Stimulated activated CD4-positive, alpha-beta T cell treated with anti-CD3 and anti-CD28 coated beads, Interleukin-2, amount 100 ng/mL, for 24 hours (primary cell): ENCODE data around the gene FTH1.

Source experiments
- DNase-seq, 2 donors: peaks; one replicate each; pipeline ENCODE4 v3.0.0-alpha.2; 2020

FTH1 gene

DNA sequence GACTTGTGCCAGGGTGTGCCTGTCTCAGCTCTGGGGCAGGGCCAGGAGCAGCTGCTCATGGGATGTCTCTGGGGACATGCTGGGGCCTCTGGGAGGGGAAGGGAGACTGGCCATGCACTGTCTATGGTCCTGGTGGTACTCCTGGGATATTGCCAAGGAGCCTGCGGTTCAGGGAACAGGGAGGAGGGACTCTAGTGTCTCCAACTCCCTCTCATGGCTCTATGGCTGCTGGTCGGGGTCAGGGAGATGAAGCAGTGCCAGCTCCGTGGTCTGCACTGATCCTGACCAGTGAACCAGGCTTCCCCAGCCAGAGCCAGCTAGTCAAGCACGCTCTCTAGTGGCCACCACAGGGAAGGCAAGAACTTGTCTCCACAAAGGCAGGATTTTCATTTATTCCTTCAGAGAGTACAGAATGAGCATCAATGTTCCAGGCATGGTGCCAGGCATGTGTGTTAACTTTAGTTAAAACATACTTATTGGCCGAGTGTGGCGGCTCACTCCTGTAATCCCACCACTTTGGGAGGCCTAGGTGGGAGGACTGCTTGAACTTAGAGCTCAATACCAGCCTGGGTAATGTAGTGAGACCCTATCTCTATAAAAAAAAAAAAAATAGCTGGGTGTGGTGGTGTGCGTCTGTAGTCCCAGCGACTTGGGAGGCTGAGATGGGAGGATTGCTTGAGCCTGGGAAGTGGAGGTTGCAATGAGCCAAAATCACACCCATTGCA is 19.8 kb downstream of the FTH1 start:
- peak; percentile 64 to 72 for DNase-seq

DNA sequence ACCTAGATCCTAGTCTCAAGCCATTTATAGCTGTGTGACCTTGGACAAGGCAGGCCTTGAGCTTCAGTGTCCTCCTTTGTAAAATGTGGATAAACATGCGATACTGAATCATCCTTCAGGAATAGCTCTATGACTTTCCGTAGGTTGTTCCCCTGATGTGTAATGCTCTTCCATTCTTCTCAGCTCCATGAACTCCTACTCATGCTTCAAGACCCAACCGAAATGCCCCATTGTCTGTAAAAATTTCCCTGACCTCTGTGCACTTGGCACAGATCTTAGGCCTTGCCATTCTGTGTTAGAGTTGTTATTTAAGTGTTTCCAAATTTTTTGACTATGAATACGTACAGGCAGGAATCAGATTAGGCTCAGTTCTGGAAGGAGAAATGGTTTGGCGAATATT is 20.5 kb downstream of the FTH1 start:
- DNase-seq, result no peak

DNA sequence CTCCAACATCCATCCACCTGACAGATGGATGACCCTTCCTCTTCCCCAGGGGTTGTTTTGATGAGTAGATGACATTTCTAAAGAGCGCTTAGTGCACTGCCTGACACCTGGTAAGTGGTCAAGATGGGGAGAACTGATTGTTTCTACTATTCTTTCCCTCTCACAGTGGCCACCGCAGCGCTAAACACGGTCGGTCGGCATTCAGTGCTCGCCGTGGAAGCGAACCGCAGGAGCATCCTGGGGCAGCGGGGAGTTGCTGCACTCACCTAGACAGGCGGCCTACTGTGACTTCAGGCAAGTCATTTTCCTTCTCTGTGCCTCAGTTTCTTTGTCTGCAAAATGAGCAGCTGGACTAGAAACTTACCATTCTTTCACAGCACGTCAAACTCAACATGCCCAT is 22.2 kb downstream of the FTH1 start:
- no peak for DNase-seq

DNA sequence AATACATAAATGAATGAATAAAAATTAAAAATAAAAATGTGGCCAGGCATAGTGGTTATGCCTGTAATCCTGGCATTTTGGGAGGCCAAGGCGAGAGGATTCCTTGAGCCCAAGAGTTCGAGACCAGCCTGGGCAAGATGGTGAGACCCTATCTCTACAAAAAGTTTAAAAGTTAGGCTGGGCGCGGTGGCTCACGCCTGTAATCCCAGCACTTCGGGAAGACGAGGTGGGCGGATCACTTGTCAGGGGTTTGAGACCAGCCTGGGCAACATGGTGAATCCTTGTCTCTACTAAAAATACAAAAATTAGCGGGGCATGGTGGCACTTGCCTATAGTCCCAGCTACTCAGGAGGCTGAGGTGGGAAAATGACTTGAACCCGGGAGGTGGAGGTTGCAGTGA is 27.0 kb downstream of the FTH1 start:
- DNase-seq, result no peak

DNA sequence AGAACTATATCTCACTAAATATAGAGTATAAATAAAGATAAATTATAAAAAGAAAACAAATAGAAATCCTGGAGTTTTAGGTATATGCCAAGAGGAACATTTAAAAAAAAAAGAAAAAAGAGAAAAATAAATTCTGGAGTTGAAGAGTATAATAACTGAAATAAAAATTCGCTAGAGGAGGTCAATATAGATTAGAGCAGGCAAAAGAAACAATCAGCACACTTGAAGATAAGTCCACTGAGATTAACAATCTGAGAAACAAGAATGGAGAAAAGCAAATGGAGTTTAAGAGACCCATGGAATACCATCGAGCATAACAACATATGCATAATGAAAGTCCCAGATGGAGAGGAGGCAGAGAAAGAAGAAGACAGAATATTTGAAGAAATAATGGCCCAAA is 31.6 kb downstream of the FTH1 start:
- no peak for DNase-seq

DNA sequence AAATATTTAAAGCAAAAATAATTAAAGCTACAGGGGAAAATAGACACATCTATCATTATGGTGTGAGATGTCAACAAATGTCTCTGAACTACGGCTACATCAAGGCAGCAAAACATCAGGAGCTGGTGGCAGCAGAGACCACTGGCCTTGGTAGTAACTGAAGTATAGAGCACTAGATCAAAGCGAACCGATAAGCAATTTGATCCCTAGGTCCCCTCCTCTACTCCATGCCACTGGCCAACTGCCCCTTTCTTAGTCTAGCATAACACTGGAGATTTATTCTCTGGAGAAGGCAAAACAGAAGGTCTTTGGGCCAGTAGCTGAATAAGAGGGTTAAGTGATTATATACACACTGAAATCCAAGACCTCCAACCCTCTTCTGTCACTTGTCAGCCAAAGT is 36.5 kb downstream of the FTH1 start:
- no peak for DNase-seq

DNA sequence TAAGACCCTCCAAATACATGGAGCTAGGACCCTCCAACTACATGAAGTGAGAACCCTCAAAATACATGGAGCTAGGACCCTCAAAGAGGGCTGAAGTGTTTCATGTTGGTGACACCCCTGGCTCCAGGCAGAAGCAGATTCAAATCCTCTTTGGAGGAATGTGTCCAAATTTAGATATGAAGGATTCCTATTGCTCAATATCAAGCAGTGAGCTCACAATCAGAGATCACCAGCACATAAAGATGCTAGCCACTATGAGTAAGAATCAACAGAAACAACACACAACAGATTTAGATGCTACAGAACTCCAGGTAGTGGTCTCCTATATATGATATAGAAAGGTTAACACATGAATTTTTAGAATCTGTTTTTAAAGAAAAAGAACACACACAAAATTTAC is 38.8 kb downstream of the FTH1 start:
- no peak for DNase-seq

DNA sequence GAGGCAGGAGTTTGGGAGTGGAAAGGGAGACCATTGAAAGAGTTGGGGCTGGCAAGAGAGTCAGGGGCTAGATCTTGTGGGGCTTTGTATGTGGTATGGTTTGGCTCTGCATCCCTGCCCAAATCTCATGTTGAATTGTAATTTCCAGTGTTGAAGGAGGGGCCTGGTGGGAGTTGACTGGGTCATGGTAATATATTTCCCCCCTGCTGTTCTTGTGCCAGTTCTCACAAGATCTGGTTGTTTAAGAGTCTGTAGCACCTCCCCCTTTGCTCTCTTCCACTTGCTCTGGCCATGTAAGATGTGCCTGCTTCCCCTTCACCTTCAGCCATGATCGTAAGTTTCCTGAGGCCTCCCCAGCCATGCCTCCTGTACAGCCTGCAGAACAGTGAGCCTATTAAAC is 39.9 kb downstream of the FTH1 start:
- no peak for DNase-seq

DNA sequence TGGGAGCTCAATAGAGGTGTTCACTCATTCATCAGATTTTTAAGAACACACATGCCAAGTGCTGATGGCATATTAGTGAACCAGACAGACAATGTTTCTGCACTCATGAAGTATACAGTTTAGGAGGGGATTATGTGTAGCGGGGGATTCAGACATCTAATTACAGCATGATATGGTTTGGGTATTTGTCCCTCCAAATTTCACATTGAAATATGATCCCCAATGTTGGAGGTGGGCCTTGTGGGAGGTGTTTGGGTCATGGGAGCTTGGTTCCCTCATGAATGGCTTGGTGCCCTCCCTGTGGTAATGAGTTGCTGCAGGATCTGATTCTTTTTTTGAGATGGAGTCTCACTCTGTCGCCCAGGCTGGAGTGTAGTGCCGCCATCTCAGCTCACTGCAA is 41.2 kb downstream of the FTH1 start:
- DNase-seq, result no peak

DNA sequence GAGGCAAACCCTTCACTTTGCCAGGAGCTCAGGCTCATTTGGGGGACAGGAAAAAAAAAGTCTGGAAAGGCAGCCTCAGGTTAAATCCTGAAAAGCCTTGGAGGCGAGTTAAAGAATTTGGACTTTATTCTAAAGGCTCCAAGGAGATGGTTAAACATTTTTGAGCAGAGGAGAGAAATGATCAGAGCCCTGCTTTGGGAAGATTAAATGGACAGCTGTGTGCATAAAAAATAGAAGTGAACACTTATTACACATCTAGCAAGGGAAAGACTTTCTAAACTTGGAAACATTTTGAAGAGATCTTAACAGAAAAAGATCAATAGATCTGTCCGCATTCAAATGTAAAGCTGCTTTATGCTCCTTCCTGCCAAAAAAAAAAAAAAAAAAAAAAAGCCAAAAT is 41.7 kb downstream of the FTH1 start:
- DNase-seq, result no peak

DNA sequence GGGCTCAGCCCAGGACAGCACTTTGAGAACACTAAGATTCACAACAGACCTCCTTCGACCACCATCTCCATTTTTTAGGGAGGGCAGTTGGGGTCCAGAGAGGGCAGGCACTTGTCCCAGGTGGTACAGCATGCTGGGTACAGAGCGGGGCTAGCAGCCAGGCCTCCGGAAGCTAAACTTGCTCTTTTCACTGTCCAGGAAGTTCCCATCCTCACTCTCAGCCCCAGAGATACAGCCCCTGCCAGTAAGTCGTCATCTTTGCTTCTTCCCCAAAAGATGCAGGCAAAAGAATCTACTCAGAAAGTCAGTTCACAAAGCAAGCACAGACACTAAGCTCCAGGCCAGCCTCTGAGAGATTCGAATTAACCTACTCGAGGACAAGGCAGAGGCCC is 43.4 kb downstream of the FTH1 start:
- DNase-seq, result no peak

DNA sequence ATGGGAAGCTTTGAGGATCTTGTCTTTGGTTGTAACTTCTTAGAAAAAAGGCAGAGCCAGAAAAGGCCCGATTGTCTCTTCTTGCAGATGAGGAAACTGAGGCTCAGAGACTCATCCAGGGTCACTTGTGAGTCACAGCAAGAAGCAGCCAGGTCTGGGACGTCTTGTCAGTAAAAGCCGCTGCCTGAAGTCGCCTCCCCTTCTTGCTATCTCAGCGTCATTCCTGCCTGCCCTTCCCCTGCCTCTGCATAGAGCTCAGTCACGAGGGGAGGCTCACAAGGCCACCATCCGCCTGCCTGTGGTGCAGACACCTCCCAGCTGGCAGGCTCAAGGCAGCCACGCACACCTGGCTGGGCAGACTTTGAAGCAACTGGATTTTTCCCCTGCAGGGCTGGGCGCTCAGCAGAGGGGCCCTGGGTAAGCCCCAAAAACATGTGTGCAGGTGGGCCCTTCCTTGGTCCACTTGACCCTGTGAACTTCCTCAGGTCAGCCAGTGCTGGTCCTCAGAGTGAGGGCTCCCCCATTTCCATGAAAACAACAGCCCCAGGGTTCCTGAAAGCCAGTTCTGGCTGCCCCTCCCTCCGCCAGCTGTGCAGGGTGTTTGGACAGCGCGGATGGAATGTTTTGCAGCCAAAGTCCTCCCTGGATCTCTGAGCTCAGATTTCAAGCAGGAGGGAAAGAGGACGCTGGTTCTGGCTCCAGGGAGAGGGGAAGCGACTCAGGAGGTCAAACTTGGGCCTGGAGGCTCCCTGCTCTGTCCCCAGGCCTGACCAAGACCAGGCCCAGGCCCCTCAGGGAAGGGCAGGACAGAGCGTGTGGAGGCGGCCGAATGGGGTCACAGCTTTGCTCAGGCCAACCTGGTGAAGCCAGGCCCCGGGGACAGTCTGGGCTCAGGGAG is 44.0 kb downstream of the FTH1 start:
- no peak for DNase-seq

DNA sequence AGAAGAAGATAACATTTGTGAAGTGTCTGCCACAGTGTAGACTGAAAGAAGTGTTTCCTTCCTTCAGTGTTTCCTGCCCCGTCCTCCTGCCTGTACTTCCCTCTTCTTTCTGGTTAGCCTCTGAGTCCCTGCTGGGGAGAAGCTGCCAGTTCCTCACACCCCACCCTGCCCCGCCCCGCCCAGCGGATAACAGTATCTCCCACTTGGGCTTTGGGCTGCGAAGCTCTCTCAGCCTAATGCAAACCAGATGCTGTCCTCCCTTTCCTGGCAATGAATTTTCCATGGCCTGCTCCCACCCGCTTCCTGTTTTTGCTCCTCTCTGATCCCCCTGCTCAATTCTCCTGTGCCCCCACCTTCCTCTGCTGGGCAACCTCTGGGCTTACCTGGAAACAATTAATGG is 44.9 kb downstream of the FTH1 start:
- DNase-seq, result no peak

DNA sequence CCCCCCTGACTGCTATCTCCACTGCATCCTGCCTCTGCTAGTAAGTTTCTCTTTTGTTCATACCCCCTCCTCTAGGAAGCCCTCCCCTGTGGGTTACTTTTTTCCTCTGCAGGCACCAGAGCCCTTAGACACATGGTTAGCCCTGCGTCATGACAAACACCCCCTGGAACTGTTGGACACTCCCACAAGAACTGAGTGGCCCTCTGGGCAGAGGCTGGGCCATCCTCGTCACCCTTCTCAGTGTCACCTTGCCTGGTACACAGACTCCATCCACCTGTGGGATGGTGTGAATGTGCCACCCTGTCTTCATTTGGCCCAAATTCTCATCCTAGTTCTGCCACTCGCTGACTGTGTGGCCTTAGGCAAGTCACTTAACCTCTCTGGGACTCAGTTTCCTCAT is 46.0 kb downstream of the FTH1 start:
- DNase-seq, result no peak

DNA sequence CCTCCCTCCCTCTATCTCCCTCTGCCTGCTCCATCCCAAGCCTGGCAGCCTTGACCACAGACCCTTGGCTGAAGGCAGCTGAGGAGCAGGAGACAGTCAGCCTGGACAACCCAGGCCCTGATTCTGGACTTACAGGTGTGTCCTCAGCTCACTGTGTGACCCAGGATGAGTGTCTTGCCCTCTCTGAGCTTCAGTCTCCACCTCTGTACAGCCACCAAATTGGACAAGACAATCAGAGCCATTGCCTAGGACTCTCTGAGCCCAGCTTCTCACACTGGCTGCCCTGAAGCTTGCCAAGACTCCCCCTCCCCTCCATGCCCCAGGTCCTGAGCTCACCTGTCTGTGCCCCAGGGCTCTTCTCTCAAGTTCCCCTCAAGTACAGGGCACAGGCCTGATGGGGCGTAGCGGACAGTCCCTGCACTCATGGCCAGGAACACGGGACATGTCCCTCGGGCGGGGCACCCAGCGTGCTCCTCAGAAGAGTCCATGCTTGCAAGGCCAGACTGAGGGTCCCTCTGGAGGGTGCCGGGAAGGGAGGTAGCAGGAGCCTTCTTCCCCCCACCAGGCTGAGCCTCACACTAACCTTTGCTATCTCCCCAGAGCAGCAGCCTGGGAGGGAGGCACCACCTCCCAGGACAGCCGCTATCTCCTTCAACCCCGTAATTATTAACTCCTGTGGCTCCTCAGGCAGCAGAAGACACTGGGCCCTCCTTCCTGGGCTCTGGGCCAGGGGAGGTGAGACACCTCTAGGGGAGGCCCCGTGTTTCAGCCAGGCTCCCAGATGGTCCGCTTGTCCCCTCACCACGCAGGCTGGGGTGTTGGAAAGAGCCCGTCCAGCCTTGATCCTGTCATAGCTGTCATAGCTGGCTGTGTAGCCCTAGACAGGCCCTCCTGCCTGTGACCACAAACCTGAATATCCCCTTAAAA is 47.5 kb downstream of the FTH1 start:
- no peak for DNase-seq

DNA sequence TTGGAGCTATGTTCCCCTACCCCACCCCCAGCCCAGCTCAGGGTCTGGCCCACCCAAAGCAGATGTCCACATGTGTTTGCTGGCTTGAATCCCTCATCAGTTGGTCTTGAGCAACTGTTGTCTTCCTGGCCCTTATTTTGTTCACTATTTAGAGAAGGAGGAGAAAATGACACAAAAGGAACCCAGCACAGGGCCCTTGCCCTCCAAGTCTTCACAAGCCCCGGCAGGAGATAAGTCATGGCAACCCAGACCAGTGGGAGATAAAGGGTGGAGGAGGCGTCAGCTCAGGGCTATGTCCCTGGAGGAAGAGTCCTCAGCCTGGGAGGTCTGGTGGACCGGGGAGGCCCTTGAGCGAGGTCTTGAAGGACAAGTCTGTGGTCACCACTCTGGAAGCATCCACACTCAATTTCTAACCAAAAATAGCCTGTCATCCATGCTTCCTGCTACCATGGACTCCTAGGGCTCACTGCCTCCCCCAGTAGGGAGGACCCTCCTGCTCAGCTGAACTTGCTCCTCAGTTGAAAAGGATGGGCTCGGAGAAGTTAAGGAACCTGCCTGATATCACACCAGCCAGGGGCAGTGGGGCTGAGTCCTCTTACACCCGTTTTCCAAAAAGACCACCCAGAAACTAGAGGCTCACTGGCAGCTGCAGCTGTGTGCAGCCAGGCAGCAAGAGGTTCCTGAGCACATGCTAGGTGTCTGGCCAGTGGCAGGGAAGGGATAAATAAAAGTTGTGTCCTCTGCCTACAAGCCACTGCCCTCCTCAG is 48.3 kb downstream of the FTH1 start:
- DNase-seq, result no peak

DNA sequence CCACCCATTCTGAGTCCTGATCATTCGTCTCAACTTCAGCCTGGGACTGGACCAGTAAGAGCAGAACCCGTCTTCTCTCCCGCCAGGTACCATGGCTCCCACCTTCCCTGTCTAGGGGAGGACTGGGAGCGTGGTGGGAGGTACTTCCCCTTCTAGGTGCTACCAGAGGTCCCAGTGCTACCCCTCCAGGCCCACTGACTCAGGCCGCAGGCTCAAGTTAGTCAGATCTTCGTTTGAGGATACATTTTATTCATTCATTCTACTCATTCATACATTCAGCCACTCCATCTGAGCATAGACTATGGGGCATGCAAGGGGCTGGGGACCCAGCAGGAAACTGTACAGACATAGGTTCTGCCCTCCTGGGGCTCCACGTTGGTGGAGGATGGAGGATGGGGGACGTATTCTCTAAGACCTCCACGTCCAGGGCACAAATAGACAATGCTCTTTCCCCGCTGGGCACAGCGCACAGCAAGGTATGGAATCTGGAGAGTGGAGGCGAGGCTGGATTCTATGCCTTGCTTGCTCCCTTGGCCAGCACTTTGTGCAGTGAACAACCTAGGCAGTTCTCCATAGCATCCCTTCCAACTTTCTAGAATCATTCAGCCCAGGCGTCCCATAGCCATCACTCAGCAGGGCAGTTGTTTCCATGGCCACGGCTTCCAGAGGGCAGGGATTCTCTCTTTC is 49.0 kb downstream of the FTH1 start:
- no peak for DNase-seq

DNA sequence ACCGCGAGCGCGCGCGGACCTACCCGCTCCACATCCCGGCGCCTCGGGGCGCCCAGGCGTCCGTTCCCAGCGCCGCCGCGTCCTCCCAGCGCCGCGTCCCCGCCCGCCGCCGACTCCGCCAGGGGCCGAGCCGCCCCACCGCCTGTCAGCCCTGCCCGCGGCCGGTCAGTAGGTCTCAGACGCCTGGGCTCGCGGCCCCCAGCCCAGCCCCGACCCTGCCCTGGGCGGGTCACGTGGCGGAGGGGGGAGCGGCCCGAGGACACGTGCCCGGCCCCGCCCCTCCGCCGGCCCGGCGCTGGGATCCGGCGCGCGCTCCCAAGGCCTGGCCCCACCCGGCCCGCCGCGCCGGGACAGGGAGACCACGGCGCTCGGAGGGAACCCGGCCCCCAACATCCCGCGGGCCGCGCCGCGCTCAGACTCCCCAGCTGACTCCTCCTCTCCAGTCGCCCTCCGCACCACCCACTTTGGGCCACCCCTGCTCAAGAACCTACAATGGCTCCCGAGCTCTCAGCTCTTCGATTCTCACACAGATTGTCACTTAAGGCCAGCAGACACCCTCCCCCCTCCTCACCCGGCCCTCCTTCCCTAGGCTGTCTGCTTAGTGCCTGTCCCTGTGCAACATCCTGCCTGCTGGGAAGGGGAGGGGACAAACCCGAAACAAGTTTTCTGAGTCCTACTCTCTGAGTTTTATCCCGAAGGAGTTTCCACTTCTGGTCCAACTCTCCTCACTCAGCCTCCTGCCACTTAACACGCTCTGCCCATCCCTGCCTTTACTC is 49.9 kb downstream of the FTH1 start, which contains the start of gene RAB3IL1:
RAB3IL1 (minus strand) TSS at position 233 of the 776 bp plus-strand sequence; CDS start at position 34, 199 bp downstream.
- DNase-seq, result peak in 1 of 2 donors; percentile 33

DNA sequence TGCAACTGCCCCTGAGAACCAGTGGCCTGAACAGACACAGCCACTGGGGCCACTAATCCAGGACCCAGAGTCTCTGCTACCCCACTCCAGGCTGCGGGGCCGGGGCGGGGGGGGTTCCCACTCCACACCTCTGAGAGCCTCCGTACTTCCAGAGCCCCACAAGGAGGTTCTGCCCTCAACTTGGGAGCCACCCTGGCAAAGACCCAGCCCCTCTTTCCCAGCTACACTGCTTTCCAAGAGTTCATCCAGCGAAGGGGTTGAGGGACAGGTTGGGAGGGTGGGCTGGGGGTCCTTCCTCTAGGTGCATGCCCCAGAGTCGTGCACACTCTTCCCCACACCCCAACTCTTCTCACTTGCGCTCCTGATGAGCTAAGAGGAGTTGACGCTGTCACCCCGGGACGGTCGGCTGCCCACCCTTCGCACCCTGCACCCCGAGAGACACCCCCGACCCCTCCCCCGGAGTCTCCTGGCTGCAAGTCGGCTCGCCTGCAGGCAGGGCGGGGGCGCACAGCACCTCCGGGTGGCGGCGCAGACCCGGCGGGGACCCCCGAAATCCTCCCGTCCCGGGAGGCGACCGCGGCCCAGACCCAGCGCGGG is 50.6 kb downstream of the FTH1 start:
- DNase-seq, result no peak

DNA sequence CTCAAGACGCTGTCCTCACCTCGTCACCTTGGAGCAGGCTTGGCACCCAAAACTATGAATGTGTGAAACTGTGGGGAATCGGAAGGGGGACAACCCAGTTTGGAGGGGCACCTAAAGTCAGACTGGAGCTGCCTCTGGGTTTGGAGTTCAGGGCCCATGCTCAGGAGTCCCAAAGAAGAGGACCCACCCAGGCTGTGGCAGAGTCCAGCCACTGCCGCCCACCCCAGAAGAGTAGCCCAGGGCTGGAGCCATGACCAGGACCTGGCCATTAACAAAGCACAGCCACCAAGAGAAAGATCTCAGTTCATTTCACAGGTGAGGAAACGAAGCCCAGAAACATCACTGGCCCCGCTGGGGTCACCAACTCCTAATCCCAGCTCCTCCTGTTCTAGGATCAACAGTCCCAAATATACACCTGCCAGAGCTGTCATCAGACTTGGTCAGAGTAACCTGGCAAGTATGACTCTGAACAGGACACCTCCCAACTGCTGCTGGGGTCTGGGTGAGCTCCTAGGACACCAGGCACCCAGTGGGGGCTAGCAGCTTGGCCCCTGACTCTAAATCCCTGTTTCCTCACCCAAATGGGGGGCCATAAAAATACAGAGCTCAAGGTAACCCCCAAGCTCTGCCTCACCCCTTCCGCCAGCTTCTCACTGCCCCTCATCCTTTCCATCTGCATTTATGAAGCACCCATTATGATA is 52.8 kb downstream of the FTH1 start:
- no peak for DNase-seq
